Spleen (tissue), 11 donors: ENCODE measurements around the gene HDAC5. TPM values are rescaled to one million over a fixed set of nuclear protein-coding genes. Genes with fewer than 3 reads are reported as not detected.
"Not testable (repeated sequence)": the region's sequence is repeated elsewhere in the genome, so short reads cannot be mapped to it uniquely, and the experiment has no call there.

Experiments
- DNase-seq: peaks from one replicate; pipeline ENCODE4 v3.0.0-alpha.2; 2020
- H3K27ac ChIP-seq, 8 donors: fragments of 200-600 bp; sonication (generic) in 7 of 8; 1 replicate in 4 of 8; 2 replicates in 4 of 8; pipeline versions ENCODE4 v1.5.0 to v1.8.0; 2016 to 2021; ENCODE audit warnings: inconsistent platforms in 4 of 8, mild to moderate bottlenecking in 4 of 8, moderate library complexity in 1 of 8
- H3K27me3 ChIP-seq, 7 donors: fragments of 200-600 bp; sonication (generic) in 6 of 7; replicated peaks in 1 of 7; 1 replicate in 4 of 7; 2 replicates in 3 of 7; pipeline versions ENCODE4 v1.5.0 to v1.8.0; 2016 to 2021; ENCODE audit warnings: inconsistent platforms in 3 of 7, mild to moderate bottlenecking in 1 of 7
- H3K36me3 ChIP-seq, 6 donors: fragments of 200-600 bp; sonication (generic) in 5 of 6; 1 replicate in 4 of 6; 2 replicates in 2 of 6; pipeline versions ENCODE4 v1.5.0 to v1.8.0; 2016 to 2021; ENCODE audit warnings: inconsistent platforms in 2 of 6
- H3K4me1 ChIP-seq, 6 donors: fragments of 200-600 bp; sonication (generic) in 5 of 6; 1 replicate in 3 of 6; 2 replicates in 3 of 6; pipeline versions ENCODE4 v1.5.0 to v1.8.0; 2016 to 2021; ENCODE audit warnings: inconsistent platforms in 3 of 6
- H3K4me3 ChIP-seq, 8 donors: fragments of 200-600 bp; sonication (generic) in 7 of 8; 1 replicate in 4 of 8; 2 replicates in 4 of 8; pipeline versions ENCODE4 v1.5.0 to v1.8.0; 2016 to 2021; ENCODE audit warnings: inconsistent platforms in 4 of 8, mild to moderate bottlenecking in 4 of 8, moderate library complexity in 2 of 8
- H3K9me3 ChIP-seq, 8 donors: fragments of 200-600 bp; sonication (generic) in 7 of 8; 1 replicate in 4 of 8; 2 replicates in 4 of 8; pipeline versions ENCODE4 v1.5.0 to v1.8.0; 2016 to 2021; ENCODE audit warnings: inconsistent platforms in 4 of 8
- CTCF ChIP-seq, 11 experiments: fragments of 200-600 bp in 7 of 11; fragments of 450-650 bp in 4 of 11; sonication (generic) in 4 of 11; IDR thresholded peaks in 8 of 11; conservative IDR thresholded peaks in 3 of 11; 1 replicate in 7 of 11; 2 replicates in 4 of 11; pipeline versions ENCODE4 v1.4.0 to v1.8.0; 2016 to 2021; ENCODE audit warnings: antibody characterized with exemption in 11 of 11, inconsistent platforms in 4 of 11, mild to moderate bottlenecking in 1 of 11
- POLR2A ChIP-seq, 3 donors: fragments of 450-650 bp; IDR thresholded peaks; one replicate each; pipeline ENCODE4 v1.5.1; 2017; ENCODE audit warnings: antibody characterized with exemption in 3 of 3, mild to moderate bottlenecking in 1 of 3
- POLR2AphosphoS5 ChIP-seq, 3 donors: sonication (generic); formaldehyde crosslinking; IDR thresholded peaks; one replicate each; pipeline ENCODE4 v1.5.1; 2017; ENCODE audit warnings: antibody characterized with exemption in 3 of 3
- WGBS, 5 donors: extraction: QIAGEN DNeasy Blood & Tissue Kit in 3 of 5; methylation state at CpG; one replicate each; pipeline versions ENCODE4 v1.1.5 to v1.1.7; 2013 to 2018; 5-methylcytosine and 5-hydroxymethylcytosine counted together
- intact Hi-C: fragments of 100-400 bp; cut with DNase I; formaldehyde crosslinking; loops from one replicate; pipeline ENCODE4 v1.15.0; 2023; ENCODE audit warnings: low total_unique reads
- polyA plus RNA-seq, 3 donors: library from polyadenylated mRNA; stranded (reverse); fragments of 200-250 nt; gene quantifications; one replicate each; pipeline ENCODE4 v1.2.1, GENCODE V29; 2013
- total RNA-seq, 7 donors: library from RNA; depleted of rRNA in 3 of 7; stranded (reverse); fragments of >200 nt in 3 of 7; fragmentation: NEBNext Ultra II Directional in 4 of 7; extraction: Animal tissue kit (Norgen Biotek cat#: 25700) in 4 of 7; gene quantifications; one replicate each; pipeline versions ENCODE4 v1.1.0 to v1.2.1, GENCODE V29; 2016 to 2021
- donor health status: healthy with polysubstance abuse.
- donor health status: DM: no; HTN: no; CAD: no; lungs with moderate emphysema.
- donor health status: DM: no; HTN: no; CAD: no.
- donor health status: Bipolar disorder and iron deficiency.
- donor health status: healthy.
- donor health status: DM: no; HTN: no; CAD: no.
- donor health status: DM: yes; HTN: yes; CAD: no.

The HDAC5 gene
- total and polyA plus RNA-seq, 10 donors: 18.5 to 72.9 (median 46.7) TPM

- TF ChIP-seq POLR2AphosphoS5 (IDR thresholded peaks at IDR 0.05) (no peak), POLR2A (IDR thresholded peaks at IDR 0.05) (no peak), CTCF (IDR thresholded peaks at IDR 0.05 in 8 of 11, conservative IDR thresholded peaks at IDR 0.05 in 3 of 11) (no peak)
- DNase-seq: no peak
- intact Hi-C loops: no loop called here
- WGBS, 5 donors: 95 to 99% (median 98%) methylated on average over 4 of the region's 4 CpGs
- peaks cover 0 to 59% (median 0%) of the 10 kb centered on the region in 6 donors for H3K36me3 ChIP-seq
- no peak overlapping the region for H3K4me3 ChIP-seq
- H3K4me1 ChIP-seq: peaks cover 0 to 10% (median 0%) of the 10 kb centered on the region in 6 donors
- no peaks in the 10 kb centered on the region for H3K27me3 ChIP-seq
- H3K9me3 ChIP-seq: no peaks in the 10 kb centered on the region
- no peak overlapping the region for H3K27ac ChIP-seq
Observed at GRCh38 chr17:44152875-44153274, 29.4 kb upstream of the HDAC5 start.

GRCh38 chr17:44149750-44150329, 26.4 kb upstream of the HDAC5 start:
- H3K27me3 ChIP-seq: no peaks in the 10 kb centered on the region
- H3K4me3 ChIP-seq: no peak overlapping the region
- peaks cover 0 to 10% (median 0%) of the 10 kb centered on the region in 6 donors for H3K4me1 ChIP-seq
- TF ChIP-seq POLR2AphosphoS5 (IDR thresholded peaks at IDR 0.05) (no peak), POLR2A (IDR thresholded peaks at IDR 0.05) (no peak), CTCF (IDR thresholded peaks at IDR 0.05 in 8 of 11, conservative IDR thresholded peaks at IDR 0.05 in 3 of 11) (no peak)
- no peak for DNase-seq
- no peaks in the 10 kb centered on the region for H3K9me3 ChIP-seq
- intact Hi-C loops: no loop called here
- WGBS, 5 donors: 93 to 100% (median 97%) methylated on average over 4 of the region's 4 CpGs
- peak overlapping the region in 1 of 8 donors; percentile 52 for H3K27ac ChIP-seq
- H3K36me3 ChIP-seq: peaks cover 0 to 47% (median 0%) of the 10 kb centered on the region in 6 donors

GRCh38 chr17:44149066-44149465, 25.6 kb upstream of the HDAC5 start:
- H3K36me3 ChIP-seq: peaks cover 0 to 40% (median 0%) of the 10 kb centered on the region in 6 donors
- H3K27me3 ChIP-seq, H3K4me3 ChIP-seq, H3K4me1 ChIP-seq, H3K9me3 ChIP-seq, intact Hi-C loops, DNase-seq: not testable (repeated sequence)
- 63 to 92% (median 82%) methylated on average over 3 of the region's 3 CpGs for WGBS, 5 donors
- peak overlapping the region in 2 of 8 donors; percentile 17 to 52 for H3K27ac ChIP-seq

GRCh38 chr17:44147812-44148211, 24.4 kb upstream of the HDAC5 start:
- H3K27ac ChIP-seq: no peak overlapping the region
- intact Hi-C loops: no loop called here
- DNase-seq: no peak
- no peak overlapping the region for H3K4me3 ChIP-seq
- H3K36me3 ChIP-seq: peaks cover 0 to 31% (median 0%) of the 10 kb centered on the region in 6 donors
- 82 to 98% (median 96%) methylated on average over 3 to 4 of the region's 4 CpGs for WGBS, 5 donors
- no peaks in the 10 kb centered on the region for H3K9me3 ChIP-seq
- TF ChIP-seq CTCF (IDR thresholded peaks at IDR 0.05 in 8 of 11, conservative IDR thresholded peaks at IDR 0.05 in 3 of 11) (no peak), POLR2AphosphoS5 (IDR thresholded peaks at IDR 0.05) (no peak), POLR2A (IDR thresholded peaks at IDR 0.05) (no peak)
- H3K27me3 ChIP-seq: no peaks in the 10 kb centered on the region
- peaks cover 0 to 13% (median 1%) of the 10 kb centered on the region in 6 donors for H3K4me1 ChIP-seq
